ENCODE data around the gene NPHP1. TPM values are rescaled to one million over a fixed set of nuclear protein-coding genes. Genes with fewer than 3 reads are reported as not detected.
A peak's percentile ranks its signal among the peaks of the same experiment; 100 is the strongest.

The NPHP1 gene
- total and polyA plus RNA-seq, 2 donors from 2014 or later = 11.8 to 18.3 TPM

GRCh38 chr2:110124038-110124825, 80.6 kb downstream of the NPHP1 start:
- Histone ChIP-seq H3K9me3 (ENCODE audit: control insufficient read depth in 2 of 3, insufficient read depth in 1 of 3, low read length in 3 of 3) (no peaks in the 10 kb centered on the region), H3K4me1 (ENCODE audit: control insufficient read depth in 2 of 3, insufficient read depth in 2 of 3, low read depth in 1 of 3, low read length in 3 of 3) (no peaks in the 10 kb centered on the region), H3K4me3 (ENCODE audit: low read length in 3 of 3) (no peak overlapping the region), H3K9ac (ENCODE audit: low read length in 3 of 3) (no peak overlapping the region), H3K36me3 (ENCODE audit: control insufficient read depth in 2 of 3, insufficient read depth in 3 of 3, low read length in 3 of 3) (peaks cover 0 to 7% (median 0%) of the 10 kb centered on the region in 3 donors), H3K27me3 (ENCODE audit: control insufficient read depth, insufficient read depth, low read length) (no peaks in the 10 kb centered on the region), H3K27ac (ENCODE audit: low read depth in 2 of 2, low read length in 2 of 2) (no peak overlapping the region)
- intact Hi-C loops (cut with DNase I) = no loop called here
- no peak for FAIRE-seq
- DNase-seq = no peak
- TF ChIP-seq, protein P1, sequence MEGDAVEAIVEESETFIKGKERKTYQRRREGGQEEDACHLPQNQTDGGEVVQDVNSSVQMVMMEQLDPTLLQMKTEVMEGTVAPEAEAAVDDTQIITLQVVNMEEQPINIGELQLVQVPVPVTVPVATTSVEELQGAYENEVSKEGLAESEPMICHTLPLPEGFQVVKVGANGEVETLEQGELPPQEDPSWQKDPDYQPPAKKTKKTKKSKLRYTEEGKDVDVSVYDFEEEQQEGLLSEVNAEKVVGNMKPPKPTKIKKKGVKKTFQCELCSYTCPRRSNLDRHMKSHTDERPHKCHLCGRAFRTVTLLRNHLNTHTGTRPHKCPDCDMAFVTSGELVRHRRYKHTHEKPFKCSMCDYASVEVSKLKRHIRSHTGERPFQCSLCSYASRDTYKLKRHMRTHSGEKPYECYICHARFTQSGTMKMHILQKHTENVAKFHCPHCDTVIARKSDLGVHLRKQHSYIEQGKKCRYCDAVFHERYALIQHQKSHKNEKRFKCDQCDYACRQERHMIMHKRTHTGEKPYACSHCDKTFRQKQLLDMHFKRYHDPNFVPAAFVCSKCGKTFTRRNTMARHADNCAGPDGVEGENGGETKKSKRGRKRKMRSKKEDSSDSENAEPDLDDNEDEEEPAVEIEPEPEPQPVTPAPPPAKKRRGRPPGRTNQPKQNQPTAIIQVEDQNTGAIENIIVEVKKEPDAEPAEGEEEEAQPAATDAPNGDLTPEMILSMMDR (IDR thresholded peaks at IDR 0.05; ENCODE audit: borderline replicate concordance, extremely low read depth, insufficient read depth) = no peak

DNA sequence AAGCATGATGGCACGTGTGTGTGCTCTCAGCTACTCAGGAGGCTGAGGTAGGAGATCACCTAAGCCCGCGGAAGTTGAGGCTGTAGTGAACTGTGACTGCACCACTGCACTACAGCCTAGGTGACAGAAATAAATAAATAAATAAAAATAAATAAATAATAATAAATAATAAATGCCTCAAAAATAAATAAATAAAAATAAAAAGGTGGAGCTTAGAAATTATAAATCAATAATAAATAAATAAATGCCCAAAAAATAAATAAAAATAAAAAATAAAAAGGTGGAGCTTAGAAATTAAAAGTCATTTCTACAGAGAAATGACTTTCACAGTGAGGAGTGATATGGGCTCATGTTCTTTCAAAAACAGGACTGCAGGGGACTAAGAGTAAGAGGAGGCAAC, 83.2 kb downstream of the NPHP1 start:
- Histone ChIP-seq H3K9ac (ENCODE audit: low read length in 3 of 3) (no peak overlapping the region), H3K36me3 (ENCODE audit: control insufficient read depth in 2 of 3, insufficient read depth in 3 of 3, low read length in 3 of 3) (peaks cover 0 to 6% (median 0%) of the 10 kb centered on the region in 3 donors), H3K9me3 (ENCODE audit: control insufficient read depth in 2 of 3, insufficient read depth in 1 of 3, low read length in 3 of 3) (no peaks in the 10 kb centered on the region), H3K27ac (ENCODE audit: low read depth in 2 of 2, low read length in 2 of 2) (no peak overlapping the region), H3K27me3 (ENCODE audit: control insufficient read depth, insufficient read depth, low read length) (peaks cover 3% of the 10 kb centered on the region), H3K4me3 (ENCODE audit: low read length in 3 of 3) (no peak overlapping the region), H3K4me1 (ENCODE audit: control insufficient read depth in 2 of 3, insufficient read depth in 2 of 3, low read depth in 1 of 3, low read length in 3 of 3) (no peaks in the 10 kb centered on the region)
- intact Hi-C loops (cut with DNase I) = no loop called here
- TF ChIP-seq, protein P1 (IDR thresholded peaks at IDR 0.05; ENCODE audit: borderline replicate concordance, extremely low read depth, insufficient read depth) = no peak
- FAIRE-seq (peak; percentile 45), DNase-seq (no peak)

GRCh38 chr2:110121052-110121334, 83.8 kb downstream of the NPHP1 start:
- no peak for DNase-seq
- no peak overlapping the region for H3K27ac ChIP-seq (ENCODE audit: low read depth in 2 of 2, low read length in 2 of 2)
- no peaks in the 10 kb centered on the region for H3K9me3 ChIP-seq (ENCODE audit: control insufficient read depth in 2 of 3, insufficient read depth in 1 of 3, low read length in 3 of 3)
- TF ChIP-seq, protein P1 (IDR thresholded peaks at IDR 0.05; ENCODE audit: borderline replicate concordance, extremely low read depth, insufficient read depth) = no peak
- peaks cover 7% of the 10 kb centered on the region for H3K27me3 ChIP-seq (ENCODE audit: control insufficient read depth, insufficient read depth, low read length)
- intact Hi-C loops (cut with DNase I) = no loop called here
- peaks cover 0 to 3% (median 0%) of the 10 kb centered on the region in 3 donors for H3K4me1 ChIP-seq (ENCODE audit: control insufficient read depth in 2 of 3, insufficient read depth in 2 of 3, low read depth in 1 of 3, low read length in 3 of 3)
- H3K36me3 ChIP-seq (ENCODE audit: control insufficient read depth in 2 of 3, insufficient read depth in 3 of 3, low read length in 3 of 3) = peaks cover 0 to under 1% (median 0%) of the 10 kb centered on the region in 3 donors
- H3K4me3 ChIP-seq (ENCODE audit: low read length in 3 of 3) = no peak overlapping the region
- no peak for FAIRE-seq
- no peak overlapping the region for H3K9ac ChIP-seq (ENCODE audit: low read length in 3 of 3)
